Vagina (tissue), 2 donors: Measurements from ENCODE around the gene FCER2.

Source experiments
- POLR2A ChIP-seq, 2 donors: fragments of 450-650 bp; IDR thresholded peaks; one replicate each; pipeline ENCODE4 v1.6.1; 2017; ENCODE audit warnings: antibody characterized with exemption in 2 of 2, mild to moderate bottlenecking in 2 of 2, moderate library complexity in 2 of 2
- POLR2AphosphoS5 ChIP-seq, 2 donors: sonication (generic); formaldehyde crosslinking; IDR thresholded peaks; one replicate each; pipeline ENCODE4 v1.9.0; 2017; ENCODE audit warnings: antibody characterized with exemption in 2 of 2, mild to moderate bottlenecking in 2 of 2, low read depth in 1 of 2; ENCODE audit not compliant: insufficient read depth in 1 of 2
- TF ChIP-seq, protein P1 (sequence below), 3 experiments: fragments of 450-650 bp in 2 of 3; fragments of 200-600 bp in 1 of 3; sonication (generic) in 1 of 3; IDR thresholded peaks; one replicate each; pipeline ENCODE4 v1.5.1; 2017 to 2019; ENCODE audit warnings: antibody characterized with exemption in 3 of 3, mild to moderate bottlenecking in 2 of 3, moderate library complexity in 2 of 3

DNA sequence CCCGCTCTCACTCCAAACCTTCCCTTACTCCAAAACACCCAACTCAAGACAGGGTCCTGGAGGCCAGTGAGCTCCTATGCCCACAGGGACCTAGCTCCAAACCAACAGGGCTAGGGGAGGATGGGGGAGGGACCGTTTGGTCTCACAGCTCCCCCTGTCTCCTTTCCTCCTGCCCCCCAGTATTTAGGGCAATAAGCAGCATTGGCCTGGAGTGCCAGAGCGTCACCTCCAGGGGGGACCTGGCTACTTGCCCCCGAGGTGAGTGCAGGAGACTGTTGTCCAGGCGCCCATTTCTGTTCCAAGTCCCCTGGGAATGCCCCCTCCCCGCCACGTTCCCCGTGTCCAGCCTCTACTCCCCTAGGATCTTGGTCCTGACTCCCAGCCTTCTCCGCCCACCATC, 32.3 kb downstream of the FCER2 start:
- TF ChIP-seq, protein P1, sequence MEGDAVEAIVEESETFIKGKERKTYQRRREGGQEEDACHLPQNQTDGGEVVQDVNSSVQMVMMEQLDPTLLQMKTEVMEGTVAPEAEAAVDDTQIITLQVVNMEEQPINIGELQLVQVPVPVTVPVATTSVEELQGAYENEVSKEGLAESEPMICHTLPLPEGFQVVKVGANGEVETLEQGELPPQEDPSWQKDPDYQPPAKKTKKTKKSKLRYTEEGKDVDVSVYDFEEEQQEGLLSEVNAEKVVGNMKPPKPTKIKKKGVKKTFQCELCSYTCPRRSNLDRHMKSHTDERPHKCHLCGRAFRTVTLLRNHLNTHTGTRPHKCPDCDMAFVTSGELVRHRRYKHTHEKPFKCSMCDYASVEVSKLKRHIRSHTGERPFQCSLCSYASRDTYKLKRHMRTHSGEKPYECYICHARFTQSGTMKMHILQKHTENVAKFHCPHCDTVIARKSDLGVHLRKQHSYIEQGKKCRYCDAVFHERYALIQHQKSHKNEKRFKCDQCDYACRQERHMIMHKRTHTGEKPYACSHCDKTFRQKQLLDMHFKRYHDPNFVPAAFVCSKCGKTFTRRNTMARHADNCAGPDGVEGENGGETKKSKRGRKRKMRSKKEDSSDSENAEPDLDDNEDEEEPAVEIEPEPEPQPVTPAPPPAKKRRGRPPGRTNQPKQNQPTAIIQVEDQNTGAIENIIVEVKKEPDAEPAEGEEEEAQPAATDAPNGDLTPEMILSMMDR (IDR thresholded peaks at IDR 0.05) = no peak
- no peak for TF ChIP-seq POLR2AphosphoS5 (IDR thresholded peaks at IDR 0.05; ENCODE audit: insufficient read depth in 1 of 2, low read depth in 1 of 2)
- TF ChIP-seq POLR2A (IDR thresholded peaks at IDR 0.05) = no peak
